Measurements from ENCODE around the gene SHB.

SHB gene

DNA sequence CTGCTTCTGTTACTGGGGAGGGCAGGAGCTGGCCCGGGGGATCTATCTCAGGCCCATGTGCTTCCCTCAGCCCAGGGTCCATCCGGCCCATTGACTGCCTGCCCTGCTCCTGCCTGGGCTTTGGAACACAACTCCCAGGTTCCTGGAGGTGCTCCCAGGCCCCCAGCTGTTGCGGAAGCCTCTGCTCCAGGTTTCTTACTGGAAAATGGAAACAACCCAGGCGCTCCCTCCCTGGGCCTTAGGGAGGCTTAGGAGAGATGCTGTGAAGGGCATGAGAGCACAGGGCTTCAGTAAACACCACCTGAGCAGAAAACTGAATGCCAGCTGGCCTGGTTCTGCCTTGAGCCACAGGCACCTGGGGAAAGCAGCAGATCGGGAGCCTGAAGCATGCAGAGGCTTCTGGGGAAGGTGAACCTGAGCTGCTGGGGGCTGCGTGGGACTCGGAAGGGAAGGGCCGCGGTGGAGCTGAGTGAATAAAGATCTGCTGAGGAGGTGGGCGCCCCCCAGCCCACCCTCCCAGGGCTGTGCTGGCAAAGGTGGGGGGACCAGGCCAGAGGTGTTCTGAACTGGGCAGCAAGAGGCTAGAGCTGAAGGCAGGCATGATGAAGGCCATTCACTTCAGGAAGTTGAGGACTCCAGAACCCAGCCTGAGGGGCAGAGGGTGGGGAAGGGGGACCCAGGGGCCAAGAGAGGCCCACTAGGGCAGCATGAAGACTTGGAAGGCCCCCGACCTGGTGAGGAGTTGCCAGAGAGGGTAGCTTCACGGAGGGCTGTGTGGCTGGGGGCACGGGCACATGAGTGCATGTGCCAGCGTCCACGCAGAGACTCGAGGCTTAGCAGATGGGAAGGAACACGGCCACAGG lies 64.8 kb downstream of the SHB start:
- no peak for DNase-seq

DNA sequence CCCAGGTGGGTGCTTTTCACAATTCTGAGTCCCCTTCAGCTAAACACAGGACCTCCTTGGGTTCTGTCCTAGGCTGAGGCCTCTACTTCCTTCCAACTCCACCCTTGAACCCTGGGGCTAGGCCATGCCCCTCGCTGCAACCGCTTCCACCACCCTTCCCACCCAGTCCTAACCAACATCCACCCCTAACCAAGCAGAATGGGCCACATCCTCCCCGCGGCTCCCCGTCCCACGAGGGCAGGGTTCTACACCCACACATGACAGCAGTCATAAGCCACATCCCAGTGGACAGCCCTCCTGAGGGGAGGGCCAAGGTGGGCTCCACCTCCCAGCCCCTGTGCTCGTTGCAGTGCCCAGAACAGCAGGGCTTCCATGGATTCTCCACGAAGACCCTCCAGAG lies 65.8 kb downstream of the SHB start:
- DNase-seq, result no peak

DNA sequence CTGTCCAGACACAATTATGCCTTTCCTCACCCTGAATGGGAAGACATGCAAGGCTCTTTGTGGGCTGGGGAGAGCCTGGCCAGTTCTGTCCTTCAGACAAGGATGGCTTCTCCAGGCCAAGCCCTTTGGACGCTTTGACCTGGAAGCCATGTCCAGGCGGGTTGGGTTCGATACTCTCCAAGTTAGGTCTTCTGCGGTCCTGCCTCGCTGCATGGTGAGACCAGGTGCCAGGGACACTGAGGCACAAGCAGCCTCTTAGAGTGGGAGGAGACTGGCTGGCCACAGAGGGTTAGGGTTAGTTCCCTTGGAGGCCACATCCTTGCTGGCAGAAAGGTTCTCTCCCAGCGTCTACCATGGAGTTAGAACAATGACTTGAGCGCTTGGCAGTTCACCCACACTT lies 67.6 kb downstream of the SHB start:
- no peak for DNase-seq

DNA sequence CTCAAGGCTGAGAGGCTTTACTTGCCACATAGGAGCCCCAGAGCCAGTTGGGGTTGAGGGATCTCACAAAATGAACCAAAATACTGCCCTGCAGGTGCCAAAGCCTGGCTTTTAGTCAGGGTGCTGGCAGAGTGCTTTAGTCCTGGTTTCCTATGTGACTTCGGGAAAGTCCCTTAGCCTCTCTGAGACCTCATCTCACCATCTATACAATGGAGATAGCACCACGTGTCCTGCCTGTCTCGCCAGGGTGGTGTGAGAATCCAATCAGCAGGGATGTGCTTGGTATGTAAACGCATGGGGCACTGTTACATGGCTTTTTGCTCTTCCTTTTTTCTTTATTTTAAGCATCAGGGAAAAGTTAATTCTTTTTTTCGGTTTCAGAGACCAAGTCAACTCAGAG lies 68.3 kb downstream of the SHB start:
- DNase-seq, result no peak

DNA sequence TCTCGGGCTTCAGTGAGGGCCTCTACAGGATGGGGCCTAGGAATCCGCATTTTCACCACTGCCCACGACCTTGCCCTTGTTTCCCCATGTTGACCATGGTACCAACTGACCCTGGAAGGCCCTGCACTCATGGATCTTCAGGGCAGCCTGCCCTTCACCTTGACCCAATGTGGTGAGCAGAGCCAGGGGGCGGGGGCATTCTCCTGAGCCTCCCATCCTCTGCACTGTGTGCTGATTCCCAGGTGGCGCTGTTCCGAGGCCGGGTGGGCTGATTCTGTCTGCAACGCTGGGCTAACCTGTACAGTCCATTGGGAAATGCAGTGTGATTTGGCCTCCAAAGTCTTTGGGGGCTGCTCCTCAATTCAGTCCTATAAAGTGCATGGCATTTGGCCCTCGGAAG lies 68.7 kb downstream of the SHB start:
- no peak for DNase-seq

DNA sequence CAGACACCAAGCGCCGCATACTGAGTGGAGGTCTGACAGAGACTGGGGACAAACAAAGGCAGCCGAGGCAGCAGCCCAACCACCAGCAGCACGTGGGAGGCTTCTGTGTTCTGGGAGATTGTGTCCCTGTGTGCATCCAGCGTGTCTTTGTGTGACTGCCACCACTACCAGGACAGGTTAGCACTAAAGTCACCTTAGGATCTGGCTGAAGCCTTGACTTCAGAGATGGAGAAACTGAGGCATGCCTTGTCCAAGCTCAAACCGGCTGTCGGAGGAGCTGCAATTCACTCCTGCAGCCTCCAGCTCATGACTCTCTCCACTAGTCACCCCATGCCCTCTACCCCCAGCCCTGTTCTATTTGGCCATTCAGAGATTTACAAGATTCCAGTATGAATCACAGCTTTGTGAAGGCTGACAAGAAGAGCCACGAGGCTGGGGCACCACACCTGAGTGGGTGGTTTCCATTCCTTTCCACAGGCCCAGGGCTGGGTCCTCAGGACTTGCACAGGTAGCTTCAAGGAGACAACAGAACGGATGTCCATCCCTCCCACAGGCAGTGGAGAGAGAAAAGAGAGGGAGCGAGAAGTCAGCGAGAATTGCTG lies 69.3 kb downstream of the SHB start:
- DNase-seq, result no peak

DNA sequence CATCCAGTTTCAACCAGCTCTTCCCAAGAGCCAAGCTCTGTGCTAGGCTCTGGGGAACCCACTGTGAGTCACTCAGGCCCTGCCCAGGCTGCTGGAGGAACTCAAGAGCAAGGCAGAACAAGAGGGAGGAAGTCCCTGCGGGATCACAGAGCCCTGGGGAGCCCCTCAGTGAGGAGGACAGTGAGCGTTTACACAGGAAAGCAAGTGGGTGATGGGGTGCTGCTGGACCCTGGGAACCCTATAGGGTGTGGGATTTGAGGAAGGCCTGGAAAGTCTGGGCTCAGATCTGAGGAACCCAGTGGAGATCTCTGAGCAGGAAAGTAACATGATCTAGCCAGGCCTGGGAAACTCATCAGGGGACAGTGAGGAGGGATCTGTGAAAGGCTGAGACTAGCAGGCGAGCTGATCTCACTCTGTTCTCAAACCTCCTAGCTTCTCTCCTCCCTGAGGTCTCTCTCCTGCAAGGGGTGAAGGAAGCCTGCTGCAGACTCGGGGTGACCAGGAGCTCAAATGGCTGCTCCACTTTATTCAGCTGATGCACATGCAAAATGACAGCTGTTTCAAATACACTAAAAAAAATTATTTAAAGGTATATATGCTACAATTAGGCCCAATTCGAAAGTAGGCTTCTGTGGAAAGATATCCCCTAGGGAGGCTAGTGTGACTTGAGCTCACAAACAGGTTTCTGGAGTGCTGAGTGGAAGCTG lies 70.0 kb downstream of the SHB start:
- no peak for DNase-seq

DNA sequence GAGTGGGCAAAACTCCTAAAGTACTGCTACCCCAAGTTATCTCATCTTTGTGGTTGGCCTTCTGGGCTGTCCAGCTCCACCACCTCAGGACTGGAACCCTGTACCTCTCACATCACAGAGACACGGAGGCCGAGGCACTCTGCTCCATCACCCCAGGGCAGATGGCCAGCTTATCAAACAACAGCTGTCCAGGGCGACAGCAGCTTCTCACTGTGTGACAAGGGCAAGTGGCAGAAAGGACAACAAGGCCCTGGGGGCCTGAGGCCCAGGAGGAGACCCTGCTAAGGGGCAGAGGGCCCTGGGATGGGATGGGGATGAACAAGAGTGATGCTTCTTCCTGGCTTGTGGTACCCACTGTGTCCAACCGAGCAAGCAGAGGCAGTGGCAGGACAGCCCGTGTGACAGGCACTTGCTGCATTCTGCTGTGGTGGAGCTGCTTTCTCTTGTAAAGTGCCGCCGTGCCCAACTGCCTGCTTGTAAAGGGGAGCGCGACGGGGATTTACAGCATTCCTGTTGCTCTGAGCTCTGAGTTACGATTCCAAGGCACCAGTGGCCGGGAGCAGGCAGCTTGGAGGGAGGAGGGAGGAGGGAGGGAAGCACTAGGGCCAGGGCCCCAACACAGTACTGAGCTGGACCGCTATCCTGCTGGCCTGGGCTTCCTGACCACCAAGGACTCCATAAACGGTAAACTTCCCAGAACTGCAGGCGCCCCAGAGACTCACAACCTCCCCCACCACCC lies 71.2 kb downstream of the SHB start:
- DNase-seq, result no peak

DNA sequence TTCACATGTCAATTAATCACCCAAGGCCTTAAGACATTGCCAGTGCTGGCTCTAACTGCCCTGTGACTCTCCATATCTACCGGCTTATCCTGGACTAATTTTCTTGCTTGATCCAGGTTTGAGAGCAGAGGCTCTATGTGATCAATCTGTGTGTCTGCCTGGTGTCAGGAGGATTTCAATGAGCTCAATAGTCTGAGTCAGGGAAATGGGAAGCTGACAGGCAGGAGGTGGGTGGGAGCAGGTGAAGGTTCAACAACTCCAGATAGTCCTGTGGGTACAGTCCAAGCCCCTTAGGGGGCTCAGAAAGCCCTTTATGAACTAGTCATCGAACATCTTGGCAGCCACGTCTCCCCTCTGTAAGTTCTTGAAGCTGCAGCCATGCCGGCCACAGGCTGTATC lies 72.2 kb downstream of the SHB start:
- no peak for DNase-seq

DNA sequence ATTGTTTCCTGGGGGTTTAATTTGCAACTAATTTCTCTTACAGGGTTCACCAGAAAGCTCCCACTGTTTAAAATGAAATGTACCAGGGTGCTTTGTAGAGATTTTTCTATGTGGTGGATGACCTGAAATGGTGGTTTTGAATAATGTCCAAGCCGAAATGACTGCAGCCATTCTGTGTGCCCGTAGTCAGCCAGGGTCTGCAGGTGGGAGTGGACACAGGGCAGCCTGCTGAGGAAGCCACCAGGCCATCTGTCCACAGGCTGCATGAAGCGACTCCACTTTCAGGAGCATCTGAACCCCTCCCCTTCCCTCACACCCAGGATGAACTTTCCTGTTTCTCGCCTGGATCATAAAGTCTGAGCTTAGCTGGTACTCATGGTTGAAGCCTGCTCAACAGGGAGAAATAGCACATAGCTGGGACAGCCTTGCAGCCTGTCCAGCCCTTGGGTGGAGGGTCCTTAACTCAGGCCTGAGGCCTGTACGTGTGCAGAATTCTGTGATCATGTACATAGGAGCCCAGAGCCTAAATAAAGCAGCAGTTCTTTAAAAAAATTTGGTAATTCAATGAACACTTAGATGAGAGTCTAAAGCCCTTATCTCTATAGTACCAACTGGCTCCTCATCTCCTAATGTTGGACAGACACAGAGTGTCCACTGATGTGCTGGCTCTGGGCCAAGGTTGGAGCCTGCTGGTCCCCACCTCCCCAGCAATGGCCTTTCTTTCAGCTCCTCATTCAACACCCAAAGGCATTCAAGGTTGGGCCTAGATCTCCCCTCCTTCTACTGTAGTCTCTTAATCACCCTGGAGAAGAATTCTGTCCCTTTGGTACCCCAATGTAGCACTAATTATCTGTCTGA lies 72.8 kb downstream of the SHB start:
- no peak for DNase-seq

DNA sequence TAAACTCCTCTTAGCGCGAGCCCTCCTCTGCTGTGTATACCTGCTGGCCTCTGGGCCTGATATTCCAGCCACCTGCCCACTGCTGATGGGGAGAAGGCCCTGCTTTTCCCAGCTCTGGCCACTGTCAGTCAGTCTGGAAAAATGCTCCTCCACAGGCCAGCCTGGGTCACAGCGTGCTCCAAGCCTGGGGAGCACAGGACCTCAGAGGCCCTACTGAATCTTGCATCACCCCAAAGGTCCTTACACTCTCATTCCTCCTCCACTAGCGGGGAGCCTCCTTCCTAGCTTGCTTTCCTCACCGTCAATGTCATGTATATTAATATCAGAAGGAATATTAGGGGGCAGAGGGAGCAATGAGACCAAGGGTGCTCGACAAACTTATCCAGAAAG lies 73.7 kb downstream of the SHB start:
- DNase-seq, result no peak

DNA sequence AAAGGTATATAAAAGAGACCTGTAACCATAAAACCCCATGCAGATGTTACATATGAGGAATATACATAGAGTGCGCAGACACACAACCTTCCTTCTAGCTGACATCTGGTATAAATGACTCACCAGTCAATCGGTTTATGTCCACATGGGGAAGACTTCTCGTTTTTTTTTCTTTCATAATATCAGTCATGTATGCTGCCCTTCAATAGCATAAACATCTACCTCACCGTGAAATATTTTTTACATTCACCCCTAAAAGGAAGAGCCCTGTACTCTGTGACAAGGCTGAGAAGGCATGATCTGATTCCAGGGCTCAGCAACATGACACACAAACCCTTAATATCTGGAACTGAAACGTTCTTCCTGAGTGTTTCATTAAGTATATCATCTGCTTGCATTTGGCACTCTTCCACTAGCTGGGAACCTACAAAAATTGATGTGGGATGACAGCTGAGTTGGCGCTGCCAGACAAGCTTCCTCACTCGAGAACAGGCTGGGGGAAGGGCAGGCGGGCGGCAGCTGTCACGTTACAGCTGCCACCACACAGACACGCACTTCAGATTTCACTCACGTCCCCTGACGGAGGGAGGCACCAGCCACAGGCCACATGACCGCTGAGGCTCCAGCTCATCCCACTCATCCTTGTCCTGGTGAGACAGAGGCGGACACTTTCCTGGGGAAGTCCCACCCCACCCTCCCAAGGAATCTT lies 74.2 kb downstream of the SHB start:
- peak; percentile 85 for DNase-seq

DNA sequence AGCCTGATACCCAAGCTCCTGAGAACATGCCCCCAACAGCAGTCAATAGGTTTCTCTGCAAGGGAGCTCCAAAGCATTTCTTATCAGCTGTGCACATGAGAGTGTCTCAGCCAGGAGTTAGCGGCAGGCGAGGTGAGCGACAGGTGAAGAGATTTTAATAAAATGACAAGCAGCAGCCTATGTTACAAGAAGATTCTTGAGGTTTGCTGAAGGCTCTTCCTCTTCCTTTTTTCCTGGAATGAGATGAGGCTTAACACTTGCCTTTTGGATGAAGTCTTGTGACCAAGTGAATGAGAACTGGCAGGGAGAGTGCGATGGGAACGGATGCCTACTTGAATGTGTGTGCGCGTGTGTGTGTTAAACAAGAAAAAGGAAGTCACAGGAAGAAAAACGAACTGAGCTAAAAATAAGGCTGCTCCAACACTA lies 76.1 kb downstream of the SHB start:
- no peak for DNase-seq

DNA sequence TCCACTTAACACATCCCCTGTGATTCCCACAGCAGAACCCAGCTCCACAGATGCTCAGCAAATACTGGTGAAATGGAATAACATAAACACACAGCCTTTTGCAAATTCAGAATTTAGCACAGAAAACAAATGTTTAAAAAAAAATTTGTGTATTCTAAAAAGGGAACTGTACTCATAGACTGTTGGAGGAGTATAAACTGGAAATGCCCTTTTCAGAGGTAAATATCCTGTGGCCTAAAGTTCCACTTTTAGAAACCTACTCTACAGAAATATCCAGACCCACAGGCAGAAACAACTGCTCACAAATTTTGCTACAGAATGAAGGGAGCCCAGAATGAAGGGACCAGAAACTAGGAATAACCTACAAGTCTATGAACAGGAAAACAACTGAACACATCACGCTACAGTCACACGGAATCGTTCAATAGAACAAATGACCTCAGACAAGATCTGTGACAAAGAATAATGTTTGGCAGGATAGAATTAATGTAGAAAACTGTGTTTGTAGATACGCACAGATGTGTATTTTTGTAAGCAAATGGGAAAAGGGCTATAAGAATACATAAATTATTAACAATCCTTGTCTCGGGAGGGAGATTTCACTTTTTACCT lies 78.5 kb downstream of the SHB start:
- no peak for DNase-seq

DNA sequence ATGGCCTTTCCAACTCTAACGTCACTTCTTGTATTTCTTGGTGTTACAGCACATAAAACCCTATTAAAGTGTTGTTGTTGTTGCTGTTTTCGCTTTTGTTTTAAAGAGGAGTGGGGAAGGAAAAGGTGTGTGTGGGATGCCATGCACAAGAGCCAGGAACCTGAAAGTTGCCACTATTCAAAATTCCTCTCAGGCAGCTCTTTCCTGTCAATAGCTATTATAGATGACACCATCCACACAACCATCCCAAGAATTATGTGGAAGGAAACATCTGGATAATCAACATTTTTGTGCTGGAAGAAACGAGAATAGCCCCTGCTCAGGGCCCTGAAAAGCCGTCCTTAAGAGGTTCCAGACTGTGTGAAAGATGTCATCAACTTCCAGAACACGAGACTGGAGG lies 79.3 kb downstream of the SHB start:
- no peak for DNase-seq

DNA sequence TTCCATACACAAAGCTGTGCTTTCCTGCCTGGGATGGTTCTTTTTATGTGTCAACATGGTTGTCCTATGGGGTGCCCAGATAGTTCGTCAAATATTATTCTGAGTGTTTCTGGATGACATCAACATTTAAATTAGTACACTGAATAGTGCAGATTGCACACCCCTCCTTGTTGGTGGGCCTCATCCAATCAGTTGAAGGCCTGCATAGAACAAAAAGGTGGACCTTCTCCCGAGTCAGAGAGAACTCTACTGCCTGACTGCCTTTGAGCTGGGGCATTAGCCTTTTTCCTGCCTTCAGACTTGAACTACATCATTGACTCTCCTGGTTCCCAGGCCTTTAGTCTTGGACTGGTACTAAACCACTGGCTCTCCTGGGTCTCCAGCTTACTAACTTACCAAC lies 80.4 kb downstream of the SHB start:
- DNase-seq, result no peak

DNA sequence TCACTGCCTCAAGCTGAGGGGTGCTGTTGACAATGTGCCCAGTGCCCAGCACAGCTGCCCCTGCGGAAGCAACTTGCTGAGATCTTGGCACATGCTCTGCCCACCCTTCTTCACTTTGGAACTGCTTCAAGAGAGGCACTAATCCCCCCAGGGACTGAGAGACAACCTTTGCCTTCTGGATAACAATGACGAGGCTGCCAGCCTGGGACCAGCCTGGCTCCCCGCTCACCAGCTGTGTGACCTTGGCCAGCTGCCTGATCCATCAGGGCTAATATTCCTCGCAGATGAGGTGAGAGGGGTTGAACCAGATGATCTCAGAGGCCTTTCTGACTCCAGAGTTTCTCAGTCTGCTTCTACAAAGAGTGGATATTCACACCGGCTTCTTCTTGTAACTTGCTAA lies 81.0 kb downstream of the SHB start:
- DNase-seq, result no peak

DNA sequence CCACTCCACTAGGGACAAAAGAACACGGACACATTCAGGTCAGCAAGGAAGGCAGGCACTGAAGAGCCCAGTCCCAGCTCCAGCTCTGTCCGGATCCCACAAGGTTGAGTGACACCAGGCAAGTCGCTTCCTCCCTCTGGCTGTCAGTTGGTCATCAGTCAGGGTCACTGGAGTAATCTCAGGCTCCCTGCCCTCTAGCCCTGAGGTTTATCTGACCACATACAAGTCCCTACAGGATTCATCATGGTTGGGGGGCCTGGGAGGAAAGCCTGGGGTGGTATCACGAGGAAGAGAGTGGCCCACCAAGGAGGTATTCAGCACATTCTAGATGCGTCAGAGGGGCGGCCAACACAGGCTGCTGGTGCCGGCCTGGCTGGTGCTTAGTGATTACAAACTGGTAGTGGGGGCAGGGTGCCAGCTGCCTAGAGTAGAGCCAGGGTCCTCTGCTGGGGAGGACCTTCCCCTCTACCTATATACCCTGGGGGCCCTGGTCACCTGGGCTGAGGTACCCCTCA lies 81.5 kb downstream of the SHB start:
- DNase-seq, result no peak

DNA sequence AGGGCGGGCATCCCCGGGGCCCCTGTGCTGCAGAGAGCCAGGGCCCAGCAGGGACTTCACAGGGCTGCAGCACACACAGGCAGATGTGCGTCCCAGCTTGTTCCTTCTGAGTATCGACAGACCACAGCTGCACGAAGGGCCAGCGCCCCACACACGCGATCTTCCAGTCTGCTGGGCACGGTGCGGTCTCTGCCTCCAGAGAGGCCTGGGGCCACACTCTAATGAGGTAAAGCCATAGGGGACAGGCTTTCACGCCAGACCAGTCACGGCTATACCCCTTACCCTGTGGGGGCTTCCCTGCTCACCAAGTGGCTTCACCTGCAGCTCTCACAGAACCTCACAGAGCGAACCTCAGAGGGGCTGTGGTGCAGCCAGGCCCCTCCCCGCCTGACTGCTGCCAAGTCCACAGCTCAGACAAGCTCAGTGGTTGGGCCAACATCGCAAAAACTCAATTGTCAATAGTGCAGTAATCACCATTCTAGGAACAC lies 82.2 kb downstream of the SHB start:
- DNase-seq, result no peak

DNA sequence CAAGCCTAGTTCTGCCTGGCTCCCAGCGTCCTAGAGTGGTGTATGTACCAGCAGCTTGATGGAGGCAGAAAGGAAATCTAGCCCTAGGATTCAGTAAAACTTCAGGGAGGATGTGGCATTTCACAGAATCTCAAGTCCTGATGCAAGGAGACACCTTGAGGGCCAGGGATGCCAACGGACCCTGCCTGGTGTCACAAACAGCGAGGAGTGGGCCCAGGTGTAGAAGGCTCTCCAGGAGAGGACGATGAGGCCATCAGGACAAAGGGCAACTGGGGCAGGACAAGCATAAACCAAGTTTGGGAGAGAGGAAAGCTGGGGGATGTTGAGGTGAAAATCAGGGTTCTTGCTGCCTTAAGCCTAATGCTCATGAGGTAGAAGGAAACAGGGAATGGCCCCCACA lies 83.0 kb downstream of the SHB start:
- no peak for DNase-seq

Data from RPMI8226 (cell line).